Activated T-helper 17 cell treated with anti-CD3 and anti-CD28 coated beads, Interleukin-2, amount 50 U/mL, for 72 hours (primary cell): ENCODE data around the gene WNT8A. TPM values are rescaled to one million over a fixed set of nuclear protein-coding genes. Genes with fewer than 3 reads are reported as not detected.
"Not testable (repeated sequence)": the region's sequence is repeated elsewhere in the genome, so short reads cannot be mapped to it uniquely, and the experiment has no call there.

ENCODE experiments used
- ATAC-seq: fragments of 150-1000 bp; cut with Tn5 transposase; replicated peaks from 2 replicates; pipeline ENCODE4 v1.10.0; 2021; ENCODE audit warnings: mild to moderate bottlenecking, moderate library complexity
- H3K27ac Mint-ChIP-seq: one replicate; pipeline ENCODE4 v1.8.0; 2022; ENCODE audit warnings: mixed read lengths
- H3K27me3 Mint-ChIP-seq: one replicate; pipeline ENCODE4 v1.8.0; 2022; ENCODE audit warnings: mixed read lengths
- H3K36me3 Mint-ChIP-seq: one replicate; pipeline ENCODE4 v1.8.0; 2022; ENCODE audit warnings: low read depth, mild to moderate bottlenecking, mixed read lengths
- H3K4me1 Mint-ChIP-seq: one replicate; pipeline ENCODE4 v1.8.0; 2022; ENCODE audit warnings: mixed read lengths
- H3K4me3 Mint-ChIP-seq: one replicate; pipeline ENCODE4 v1.8.0; 2022; ENCODE audit warnings: mild to moderate bottlenecking, mixed read lengths
- H3K9me3 Mint-ChIP-seq: one replicate; pipeline ENCODE4 v1.8.0; 2022; ENCODE audit warnings: mixed read lengths
- total RNA-seq, 2 donors: library from RNA; stranded (reverse); gene quantifications; one replicate each; pipeline ENCODE4 v1.2.3, GENCODE V29; 2022

The WNT8A gene
- total RNA-seq, 2 donors from 2014 or later: not detected

DNA sequence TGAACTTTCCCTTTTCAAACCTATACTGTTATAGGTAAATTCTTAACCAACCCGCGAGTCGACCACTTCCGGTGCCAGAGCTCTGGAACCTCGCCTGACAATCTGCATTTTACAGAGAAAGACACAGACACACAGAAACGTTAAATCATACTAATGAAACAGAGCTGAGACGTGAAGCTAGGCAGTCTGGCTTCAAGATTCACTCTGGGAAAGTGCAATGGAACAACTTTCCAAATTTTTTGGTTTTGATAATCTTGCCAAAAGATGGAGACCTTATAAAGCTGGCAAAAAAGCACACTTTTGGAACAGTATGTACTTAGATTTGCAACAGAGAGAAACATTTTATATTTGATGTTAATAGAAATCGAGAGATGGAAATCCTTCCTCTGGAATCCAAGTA is 15.9 kb upstream of the WNT8A start:
- no peak overlapping the region for H3K4me3 Mint-ChIP-seq
- ATAC-seq: no peak
- no peaks in the 10 kb centered on the region for H3K9me3 Mint-ChIP-seq
- H3K27ac Mint-ChIP-seq: no peak overlapping the region
- H3K4me1 Mint-ChIP-seq: no peaks in the 10 kb centered on the region
- no peaks in the 10 kb centered on the region for H3K36me3 Mint-ChIP-seq
- no peaks in the 10 kb centered on the region for H3K27me3 Mint-ChIP-seq

DNA sequence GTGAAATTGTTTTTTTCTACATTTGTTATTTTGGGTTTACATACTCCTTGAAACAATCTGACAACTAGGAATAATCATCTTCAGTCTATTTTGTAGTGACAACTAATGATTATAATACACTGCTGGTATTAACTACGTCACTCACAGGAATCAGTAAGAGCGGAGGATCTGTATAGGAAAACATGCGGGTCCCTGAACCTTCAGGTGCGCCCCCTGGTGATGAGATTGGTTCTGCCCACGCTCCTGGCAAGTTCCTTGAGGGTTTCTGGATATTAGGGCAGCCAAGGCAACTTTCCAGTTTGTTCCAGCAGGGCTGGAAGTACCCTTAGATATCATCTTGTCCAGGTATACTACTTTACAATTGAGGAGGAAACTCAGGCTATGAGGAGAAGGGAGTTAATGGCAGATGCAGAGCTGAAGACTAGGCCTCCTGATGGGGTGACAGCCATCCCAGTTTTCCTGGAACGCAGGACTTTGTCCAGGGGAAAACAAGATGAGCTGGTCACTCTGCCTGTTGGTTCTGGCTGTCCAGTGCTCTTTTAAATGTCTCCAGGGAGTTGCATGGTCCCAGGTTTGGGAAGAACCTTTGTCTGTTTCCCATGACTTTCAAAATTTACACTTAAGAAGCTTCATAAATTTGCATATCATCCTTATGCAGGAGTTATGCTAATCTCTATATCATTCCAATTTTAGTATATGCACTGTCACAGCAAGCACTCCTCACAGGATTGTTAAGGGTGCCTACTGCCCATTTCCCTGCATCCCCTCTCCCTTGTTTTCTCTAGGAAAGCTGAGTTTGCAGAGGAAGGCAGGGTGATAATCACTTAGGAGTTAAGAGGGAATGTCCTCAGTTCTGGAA is 14.9 kb upstream of the WNT8A start:
- H3K36me3 Mint-ChIP-seq: no peaks in the 10 kb centered on the region
- H3K27ac Mint-ChIP-seq: no peak overlapping the region
- peak; percentile 72 for ATAC-seq
- H3K27me3 Mint-ChIP-seq: no peaks in the 10 kb centered on the region
- no peaks in the 10 kb centered on the region for H3K4me1 Mint-ChIP-seq
- no peak overlapping the region for H3K4me3 Mint-ChIP-seq
- H3K9me3 Mint-ChIP-seq: no peaks in the 10 kb centered on the region

DNA sequence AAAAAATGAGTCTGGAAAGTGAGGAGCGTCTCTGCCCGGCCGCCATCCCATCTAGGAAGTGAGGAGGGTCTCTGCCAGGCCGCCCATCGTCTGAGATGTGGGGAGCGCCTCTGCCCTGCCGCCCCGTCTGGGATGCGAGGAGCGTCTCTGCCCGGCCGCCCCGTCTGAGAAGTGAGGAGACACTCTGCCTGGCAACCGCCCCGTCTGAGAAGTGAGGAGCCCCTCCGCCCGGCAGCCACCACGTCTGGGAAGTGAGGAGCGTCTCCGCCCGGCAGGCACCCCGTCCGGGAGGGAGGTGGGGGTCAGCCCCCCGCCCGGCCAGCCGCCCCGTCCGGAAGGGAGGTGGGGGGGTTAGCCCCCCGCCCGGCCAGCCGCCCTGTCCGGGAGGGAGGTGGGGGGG is 13.8 kb upstream of the WNT8A start:
- H3K36me3 Mint-ChIP-seq, H3K4me1 Mint-ChIP-seq, ATAC-seq, H3K27ac Mint-ChIP-seq, H3K27me3 Mint-ChIP-seq, H3K9me3 Mint-ChIP-seq, H3K4me3 Mint-ChIP-seq: not testable (repeated sequence)

DNA sequence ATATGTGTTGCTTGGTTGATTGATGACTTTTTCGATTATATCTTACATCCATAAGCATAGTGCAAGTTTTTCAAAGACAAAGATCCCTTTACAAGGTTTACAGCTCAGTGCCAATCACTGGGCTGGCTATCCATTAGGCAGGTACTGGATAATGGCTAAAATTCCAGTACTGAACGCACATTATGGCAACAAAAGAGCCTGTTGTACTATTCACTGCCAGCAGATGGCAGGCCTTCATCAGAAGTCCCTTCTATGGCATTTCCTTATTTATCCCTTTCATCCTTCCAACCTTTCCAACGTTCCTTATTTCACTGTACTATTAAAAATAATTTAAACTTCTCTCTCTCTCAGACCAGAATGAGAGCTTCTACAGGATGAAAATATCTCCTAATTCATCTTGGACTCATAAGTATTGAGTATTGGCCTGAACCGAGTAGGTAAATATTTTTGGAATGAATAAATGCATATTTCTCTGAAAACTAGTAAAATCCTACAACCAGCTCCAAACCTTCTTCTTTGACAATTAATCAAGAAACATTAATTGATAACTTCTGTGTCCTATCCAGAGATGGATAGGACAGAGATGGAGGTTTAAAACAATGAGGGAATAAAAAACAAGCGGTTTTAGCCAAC is 6.7 kb upstream of the WNT8A start:
- Mint-ChIP-seq H3K36me3 (no peaks in the 10 kb centered on the region), H3K27me3 (no peaks in the 10 kb centered on the region), H3K9me3 (no peaks in the 10 kb centered on the region), H3K27ac (no peak overlapping the region), H3K4me1 (peaks cover 4% of the 10 kb centered on the region), H3K4me3 (no peak overlapping the region)
- ATAC-seq: no peak

DNA sequence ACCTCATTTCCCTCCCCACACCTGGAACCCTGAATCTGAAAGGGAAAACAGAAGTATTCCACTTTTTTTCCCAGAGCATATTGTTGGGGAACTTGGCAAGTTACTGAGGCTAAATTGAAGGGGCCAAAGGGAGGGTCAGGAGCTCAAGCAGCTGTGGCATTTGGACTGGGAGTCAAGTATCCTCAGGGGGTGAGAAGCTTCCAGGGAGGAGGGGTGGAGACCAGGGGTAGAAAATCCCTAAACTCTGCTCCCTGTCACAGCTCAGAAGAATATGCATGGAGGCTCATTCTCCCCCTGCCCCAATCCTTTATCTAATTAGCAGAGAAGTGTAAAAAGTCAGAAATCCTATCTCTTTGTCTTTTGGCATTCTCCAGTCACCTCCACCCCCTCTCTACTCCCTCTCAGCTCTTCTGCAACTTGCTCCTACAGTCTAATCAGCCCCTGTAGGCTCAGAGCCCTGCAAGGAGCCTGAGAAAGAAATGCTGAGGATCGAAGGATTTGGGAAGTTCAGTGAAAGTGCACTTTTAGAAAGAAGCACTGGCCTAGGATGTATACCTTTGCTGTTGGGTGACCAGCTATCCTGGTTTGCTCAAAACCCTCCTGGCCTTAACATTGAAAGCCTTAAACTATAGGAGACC is 5.7 kb upstream of the WNT8A start:
- Mint-ChIP-seq H3K4me3 (no peak overlapping the region), H3K9me3 (no peaks in the 10 kb centered on the region), H3K4me1 (peaks cover 4% of the 10 kb centered on the region), H3K27me3 (no peaks in the 10 kb centered on the region), H3K36me3 (no peaks in the 10 kb centered on the region), H3K27ac (no peak overlapping the region)
- no peak for ATAC-seq

DNA sequence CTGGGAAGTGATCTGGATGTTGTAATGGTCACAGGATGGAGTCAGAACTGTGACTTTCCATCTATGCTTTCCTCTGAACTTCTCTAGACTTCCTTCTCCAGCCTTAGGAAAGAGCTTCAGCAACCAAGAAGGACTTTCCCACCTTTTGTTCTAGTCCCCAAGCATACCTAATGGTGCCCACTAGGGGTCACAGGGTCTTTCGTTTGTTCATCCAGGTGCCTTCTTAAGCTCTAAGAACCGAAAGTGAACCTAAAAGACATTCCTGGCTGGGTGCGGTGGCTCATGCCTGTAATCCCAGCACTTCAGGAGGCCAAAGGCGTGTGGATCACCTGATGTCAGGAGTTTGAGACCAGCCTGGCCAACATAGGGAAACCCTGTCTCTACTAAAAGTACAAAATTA is 1.8 kb upstream of the WNT8A start:
- H3K4me1 Mint-ChIP-seq: peaks cover 4% of the 10 kb centered on the region
- H3K36me3 Mint-ChIP-seq: no peaks in the 10 kb centered on the region
- H3K4me3 Mint-ChIP-seq: peak overlapping the region; percentile 73
- no peak for ATAC-seq
- H3K27ac Mint-ChIP-seq: peak overlapping the region; percentile 82
- no peaks in the 10 kb centered on the region for H3K9me3 Mint-ChIP-seq
- H3K27me3 Mint-ChIP-seq: no peaks in the 10 kb centered on the region

DNA sequence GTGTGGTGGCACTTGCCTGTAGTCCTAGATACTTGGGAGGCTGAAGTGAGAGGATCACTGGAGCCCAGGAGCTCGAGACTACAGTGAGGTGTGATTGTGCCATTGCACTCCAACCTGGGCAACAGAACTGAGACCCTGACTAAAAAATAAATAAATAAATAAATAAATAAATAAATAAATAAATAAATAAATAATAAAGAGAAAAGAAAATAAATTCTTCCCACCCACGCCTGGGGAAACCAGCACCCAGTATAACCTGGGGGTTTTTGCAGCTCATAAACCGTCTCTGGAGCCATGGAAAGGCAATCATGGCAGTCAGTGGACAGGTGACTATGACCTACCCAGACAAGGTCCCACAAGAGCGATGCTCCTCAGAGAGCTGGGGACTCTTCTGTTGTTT is 7.9 kb downstream of the WNT8A start:
- H3K27me3 Mint-ChIP-seq: no peaks in the 10 kb centered on the region
- H3K36me3 Mint-ChIP-seq: no peaks in the 10 kb centered on the region
- no peak for ATAC-seq
- H3K4me1 Mint-ChIP-seq: peaks cover 4% of the 10 kb centered on the region
- H3K9me3 Mint-ChIP-seq: no peaks in the 10 kb centered on the region
- H3K4me3 Mint-ChIP-seq: no peak overlapping the region
- H3K27ac Mint-ChIP-seq: no peak overlapping the region

DNA sequence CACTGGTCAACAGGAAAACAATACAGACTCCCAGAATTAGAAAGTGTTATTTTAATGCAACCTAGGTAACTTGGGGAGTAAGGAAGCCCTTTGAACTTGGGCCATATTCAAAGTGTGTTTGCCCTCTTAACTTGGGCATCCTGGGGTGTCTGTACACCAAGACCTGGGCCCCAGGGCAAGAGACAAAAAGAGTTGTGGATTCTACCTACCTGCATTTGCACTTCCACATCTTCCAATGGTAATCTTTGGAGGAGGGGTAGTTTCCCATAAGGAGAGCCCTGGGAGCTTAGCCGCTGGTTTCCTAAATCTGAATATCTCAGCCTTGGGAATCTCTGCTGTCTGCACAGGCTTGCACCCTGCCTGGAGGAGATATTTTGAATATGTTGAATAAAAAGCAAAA is 8.5 kb downstream of the WNT8A start:
- ATAC-seq: no peak
- no peaks in the 10 kb centered on the region for H3K27me3 Mint-ChIP-seq
- no peaks in the 10 kb centered on the region for H3K9me3 Mint-ChIP-seq
- peaks cover 4% of the 10 kb centered on the region for H3K4me1 Mint-ChIP-seq
- no peak overlapping the region for H3K27ac Mint-ChIP-seq
- H3K36me3 Mint-ChIP-seq: no peaks in the 10 kb centered on the region
- H3K4me3 Mint-ChIP-seq: no peak overlapping the region

DNA sequence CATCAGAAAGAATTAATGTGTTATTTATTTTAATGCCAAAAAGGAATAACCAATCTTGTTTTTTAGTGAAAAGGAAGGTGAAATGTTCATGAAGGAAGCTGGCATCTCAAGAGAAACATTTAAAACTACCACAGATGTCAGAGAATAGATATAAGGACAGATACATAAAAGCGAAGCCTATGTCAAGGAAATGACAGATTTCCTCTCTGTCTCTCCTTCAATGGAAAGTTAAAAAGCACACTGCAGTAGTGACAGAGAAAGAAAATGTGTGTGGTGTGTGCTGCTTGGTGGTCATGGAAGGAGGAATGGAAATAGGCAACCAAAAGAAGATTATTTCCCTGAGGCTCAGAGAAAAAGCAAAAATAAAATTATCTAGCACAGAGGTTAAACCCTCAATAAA is 9.2 kb downstream of the WNT8A start:
- Mint-ChIP-seq H3K27me3 (no peaks in the 10 kb centered on the region), H3K9me3 (no peaks in the 10 kb centered on the region), H3K4me3 (no peak overlapping the region), H3K27ac (no peak overlapping the region), H3K4me1 (peaks cover 4% of the 10 kb centered on the region), H3K36me3 (no peaks in the 10 kb centered on the region)
- ATAC-seq: no peak

DNA sequence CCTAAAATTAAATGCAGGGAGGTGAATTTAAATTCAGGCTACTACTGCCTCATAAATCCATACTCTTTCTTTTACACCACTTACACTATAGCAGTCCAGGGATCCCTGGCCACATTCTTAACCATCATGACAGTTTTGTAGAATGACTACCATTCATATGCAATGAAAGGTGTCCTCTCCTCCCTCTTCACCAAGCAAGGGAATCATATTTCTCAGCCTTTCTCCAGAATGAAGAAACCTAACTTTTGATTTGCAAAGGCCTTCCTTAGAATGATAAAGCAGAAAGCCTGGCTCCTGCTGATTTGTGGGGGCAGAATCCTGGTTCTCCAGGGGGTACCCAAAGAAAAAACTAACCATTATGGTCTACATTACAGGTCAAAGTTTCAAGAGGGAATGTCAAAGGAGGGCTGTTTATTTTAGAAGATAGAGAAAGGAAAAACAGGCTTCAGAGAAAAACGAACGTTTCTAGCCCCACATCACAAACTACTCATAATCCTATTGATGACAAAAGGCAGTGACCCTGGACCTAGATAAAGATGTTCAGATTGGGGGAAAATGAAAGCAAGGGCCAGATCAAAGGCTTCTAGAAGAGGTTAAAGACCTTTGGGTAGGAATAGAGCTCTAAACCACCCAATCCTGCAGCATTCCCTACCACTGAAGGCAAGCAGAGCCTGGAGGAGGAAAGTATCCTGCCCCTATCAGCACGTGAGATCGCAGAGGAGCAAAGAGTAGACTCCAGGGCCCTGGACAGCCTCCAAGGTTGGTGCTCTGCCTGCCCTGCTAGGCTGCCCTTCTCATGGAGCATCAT is 11.5 kb downstream of the WNT8A start:
- ATAC-seq: no peak
- H3K4me1 Mint-ChIP-seq: peaks cover 4% of the 10 kb centered on the region

DNA sequence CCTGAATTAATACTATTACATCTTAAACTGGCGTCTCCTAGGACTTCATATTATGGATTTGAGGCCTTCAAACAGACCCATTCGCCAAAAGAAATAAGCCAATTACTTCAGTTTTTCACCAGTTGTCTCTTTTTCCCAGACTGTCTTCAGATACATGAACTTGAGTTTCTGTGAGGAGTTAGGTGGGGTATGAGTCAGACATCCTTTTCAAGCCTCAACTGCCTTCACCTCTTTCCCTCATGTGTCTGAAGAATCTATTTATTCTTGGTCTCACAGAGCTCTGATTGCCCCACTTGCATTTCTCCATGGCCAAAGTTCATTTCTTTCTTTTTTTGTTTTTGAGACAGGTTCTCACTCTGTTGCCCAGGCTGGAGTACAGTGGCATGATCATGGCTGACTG is 12.5 kb downstream of the WNT8A start:
- peak; percentile 68 for ATAC-seq
- Mint-ChIP-seq H3K4me3 (no peak overlapping the region), H3K27me3 (peaks cover 13% of the 10 kb centered on the region), H3K27ac (no peak overlapping the region), H3K4me1 (peaks cover 4% of the 10 kb centered on the region), H3K36me3 (no peaks in the 10 kb centered on the region), H3K9me3 (no peaks in the 10 kb centered on the region)

More for the DNA sequence above, 11.5 kb downstream of the WNT8A start:
- Mint-ChIP-seq H3K36me3 (no peaks in the 10 kb centered on the region), H3K27me3 (peaks cover 8% of the 10 kb centered on the region), H3K27ac (peak overlapping the region; percentile 14), H3K9me3 (no peaks in the 10 kb centered on the region), H3K4me3 (no peak overlapping the region)

DNA sequence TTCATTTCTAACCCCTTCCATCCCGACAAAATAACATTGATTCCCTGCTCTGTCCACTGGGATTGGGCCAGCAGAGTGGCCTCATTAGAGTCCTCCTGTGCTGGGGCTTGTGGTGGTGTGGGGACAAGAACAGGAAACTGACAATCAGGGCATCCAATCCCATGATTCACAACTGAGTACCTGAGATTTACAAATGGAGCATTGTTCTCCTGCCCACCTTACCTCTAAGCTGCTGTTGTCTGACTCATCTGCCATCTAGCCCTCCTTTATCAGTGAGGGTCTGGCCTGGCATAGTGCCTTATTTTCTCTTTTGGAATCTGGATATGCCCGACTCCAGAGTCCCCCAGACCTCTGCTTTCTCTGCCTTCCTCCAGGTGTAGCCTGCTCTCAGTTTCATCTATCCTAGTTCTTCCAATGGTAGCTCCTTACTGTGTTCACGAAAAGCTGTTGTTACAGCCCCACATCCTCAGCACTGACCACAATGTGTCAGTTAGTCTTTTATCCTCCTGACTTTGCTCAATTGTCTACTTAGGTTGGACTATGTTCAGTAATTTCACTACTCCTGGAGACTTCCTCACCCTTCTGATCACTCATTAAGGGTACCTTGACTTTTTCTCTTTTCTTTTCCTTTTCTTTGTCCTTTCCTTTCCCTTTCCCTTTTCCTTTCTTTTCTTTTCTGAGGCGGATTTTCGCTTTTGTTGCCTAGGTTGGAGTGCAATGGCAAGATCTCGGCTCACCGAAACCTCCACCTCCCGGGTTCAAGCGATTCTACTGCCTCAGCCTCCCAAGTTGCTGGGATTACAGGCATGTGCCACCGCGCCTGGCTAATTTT is 13.4 kb downstream of the WNT8A start:
- peaks cover 4% of the 10 kb centered on the region for H3K4me1 Mint-ChIP-seq
- H3K36me3 Mint-ChIP-seq: no peaks in the 10 kb centered on the region
- peak; percentile 31 for ATAC-seq
- no peak overlapping the region for H3K4me3 Mint-ChIP-seq
- no peak overlapping the region for H3K27ac Mint-ChIP-seq
- H3K9me3 Mint-ChIP-seq: no peaks in the 10 kb centered on the region
- peaks cover 17% of the 10 kb centered on the region for H3K27me3 Mint-ChIP-seq

DNA sequence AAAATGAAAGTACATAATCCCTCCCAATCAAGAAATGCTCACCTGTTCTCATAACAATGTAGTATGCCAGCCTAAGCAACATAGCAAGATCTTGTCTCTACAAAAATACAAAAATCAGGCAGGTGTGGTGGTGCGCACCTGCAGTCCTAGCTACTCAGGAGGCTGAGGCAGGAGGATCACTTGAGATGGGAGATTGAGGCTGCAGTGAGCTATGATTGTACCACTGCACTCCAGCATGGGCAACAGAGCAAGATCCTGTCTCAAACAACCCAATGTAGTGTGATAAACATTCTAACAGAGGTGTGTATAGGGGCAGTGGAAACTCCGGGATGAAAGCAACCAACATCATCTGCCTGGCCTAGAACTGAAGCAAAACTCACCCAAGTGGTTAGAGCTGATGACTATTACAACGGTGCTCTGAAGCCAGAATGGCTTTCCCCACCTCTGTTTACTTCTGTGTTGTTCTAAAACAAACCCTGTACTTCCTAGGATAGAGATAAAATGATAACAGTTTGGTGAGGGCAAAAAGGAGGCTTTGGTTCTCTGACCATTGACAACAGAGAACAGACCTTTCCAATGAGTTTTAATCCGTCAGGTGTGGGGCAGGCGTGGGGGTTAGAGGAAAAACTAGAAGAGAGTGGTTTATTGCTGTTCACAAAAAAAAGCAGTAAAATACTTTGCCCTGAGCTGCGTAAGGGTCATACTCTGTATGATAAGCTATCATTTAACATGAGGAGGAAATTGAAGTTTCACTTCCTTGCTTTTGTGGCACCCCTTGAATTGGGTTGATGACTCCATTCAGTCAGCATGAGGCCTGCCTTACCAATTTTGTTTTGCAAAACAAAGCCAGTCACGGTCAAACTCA is 18.9 kb downstream of the WNT8A start:
- Mint-ChIP-seq H3K36me3 (no peaks in the 10 kb centered on the region), H3K27me3 (peaks cover 20% of the 10 kb centered on the region), H3K4me3 (no peak overlapping the region), H3K27ac (no peak overlapping the region), H3K9me3 (no peaks in the 10 kb centered on the region), H3K4me1 (no peaks in the 10 kb centered on the region)
- ATAC-seq: no peak
